PC-3 (cell line): ENCODE data around the gene FRMPD4.

Source experiments
- EZH2 ChIP-seq: fragments of 300-600 bp; sonication (generic); IDR thresholded peaks from one replicate; pipeline ENCODE4 v1.6.1; 2017; ENCODE audit warnings: antibody characterized with exemption, mild to moderate bottlenecking, low read length; ENCODE audit not compliant: unreplicated experiment
- TF ChIP-seq, protein P1 (sequence below): fragments of 300-600 bp; sonication (generic); conservative IDR thresholded peaks from 2 replicates; pipeline ENCODE4 v1.5.1; 2017; ENCODE audit warnings: antibody characterized with exemption, low read depth, mild to moderate bottlenecking, low read length

- TF ChIP-seq, protein P1, sequence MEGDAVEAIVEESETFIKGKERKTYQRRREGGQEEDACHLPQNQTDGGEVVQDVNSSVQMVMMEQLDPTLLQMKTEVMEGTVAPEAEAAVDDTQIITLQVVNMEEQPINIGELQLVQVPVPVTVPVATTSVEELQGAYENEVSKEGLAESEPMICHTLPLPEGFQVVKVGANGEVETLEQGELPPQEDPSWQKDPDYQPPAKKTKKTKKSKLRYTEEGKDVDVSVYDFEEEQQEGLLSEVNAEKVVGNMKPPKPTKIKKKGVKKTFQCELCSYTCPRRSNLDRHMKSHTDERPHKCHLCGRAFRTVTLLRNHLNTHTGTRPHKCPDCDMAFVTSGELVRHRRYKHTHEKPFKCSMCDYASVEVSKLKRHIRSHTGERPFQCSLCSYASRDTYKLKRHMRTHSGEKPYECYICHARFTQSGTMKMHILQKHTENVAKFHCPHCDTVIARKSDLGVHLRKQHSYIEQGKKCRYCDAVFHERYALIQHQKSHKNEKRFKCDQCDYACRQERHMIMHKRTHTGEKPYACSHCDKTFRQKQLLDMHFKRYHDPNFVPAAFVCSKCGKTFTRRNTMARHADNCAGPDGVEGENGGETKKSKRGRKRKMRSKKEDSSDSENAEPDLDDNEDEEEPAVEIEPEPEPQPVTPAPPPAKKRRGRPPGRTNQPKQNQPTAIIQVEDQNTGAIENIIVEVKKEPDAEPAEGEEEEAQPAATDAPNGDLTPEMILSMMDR, result no peak
- no peak for TF ChIP-seq EZH2
Measured at GRCh38 chrX:12263211-12263610, 124.9 kb downstream of the FRMPD4 start.
